Coronary artery (tissue), 2 donors: ENCODE results near the gene L3MBTL1.

ENCODE experiments used
- DNase-seq: peaks from one replicate; pipeline ENCODE4 v3.0.0-alpha.2; 2017; ENCODE audit warnings: low spot score
- H3K27ac ChIP-seq, 2 donors: fragments of 200-600 bp; sonication (generic); one replicate each; pipeline ENCODE4 v1.5.1; 2016 to 2019
- H3K4me3 ChIP-seq: fragments of 200-600 bp; sonication (generic); 2 replicates; pipeline ENCODE4 v1.5.1; 2016; ENCODE audit warnings: mild to moderate bottlenecking, moderate library complexity
- CTCF ChIP-seq: fragments of 200-600 bp; sonication (generic); IDR thresholded peaks from one replicate; pipeline ENCODE4 v1.5.1; 2019; ENCODE audit warnings: antibody characterized with exemption

Gene L3MBTL1

GRCh38 chr20:43559147-43559987 lies 51.9 kb downstream of the L3MBTL1 start:
- no peak for DNase-seq
- Histone ChIP-seq H3K27ac (no peak overlapping the region), H3K4me3 (no peak overlapping the region)
- no peak for TF ChIP-seq CTCF

GRCh38 chr20:43560974-43561373 lies 53.5 kb downstream of the L3MBTL1 start:
- H3K4me3 ChIP-seq: no peak overlapping the region
- no peak for DNase-seq
- TF ChIP-seq CTCF: no peak
- no peak overlapping the region for H3K27ac ChIP-seq

GRCh38 chr20:43563429-43563828 lies 55.9 kb downstream of the L3MBTL1 start:
- TF ChIP-seq CTCF: no peak
- Histone ChIP-seq H3K27ac (no peak overlapping the region), H3K4me3 (no peak overlapping the region)
- DNase-seq: no peak

GRCh38 chr20:43563991-43564390 lies 56.5 kb downstream of the L3MBTL1 start:
- no peak for DNase-seq
- no peak for TF ChIP-seq CTCF
- Histone ChIP-seq H3K4me3 (no peak overlapping the region), H3K27ac (no peak overlapping the region)

GRCh38 chr20:43564455-43564854 lies 57.0 kb downstream of the L3MBTL1 start:
- no peak for TF ChIP-seq CTCF
- H3K27ac ChIP-seq: no peak overlapping the region
- H3K4me3 ChIP-seq: no peak overlapping the region
- no peak for DNase-seq

- no peak for TF ChIP-seq CTCF
Observed at GRCh38 chr20:43564993-43565757, 57.7 kb downstream of the L3MBTL1 start.

More at GRCh38 chr20:43564993-43565757, 57.7 kb downstream of the L3MBTL1 start:
- no peak overlapping the region for H3K4me3 ChIP-seq
- no peak for DNase-seq
- H3K27ac ChIP-seq: no peak overlapping the region
